HG02938 (cell line): ENCODE data around the gene AJM1.

Source experiments
- ATAC-seq: cut with Tn5 transposase; IDR thresholded peaks from one replicate; pipeline ENCODE4 v1.9.1; 2021; ENCODE audit warnings: mild to moderate bottlenecking, moderate library complexity; ENCODE audit not compliant: unreplicated experiment

The AJM1 gene

DNA sequence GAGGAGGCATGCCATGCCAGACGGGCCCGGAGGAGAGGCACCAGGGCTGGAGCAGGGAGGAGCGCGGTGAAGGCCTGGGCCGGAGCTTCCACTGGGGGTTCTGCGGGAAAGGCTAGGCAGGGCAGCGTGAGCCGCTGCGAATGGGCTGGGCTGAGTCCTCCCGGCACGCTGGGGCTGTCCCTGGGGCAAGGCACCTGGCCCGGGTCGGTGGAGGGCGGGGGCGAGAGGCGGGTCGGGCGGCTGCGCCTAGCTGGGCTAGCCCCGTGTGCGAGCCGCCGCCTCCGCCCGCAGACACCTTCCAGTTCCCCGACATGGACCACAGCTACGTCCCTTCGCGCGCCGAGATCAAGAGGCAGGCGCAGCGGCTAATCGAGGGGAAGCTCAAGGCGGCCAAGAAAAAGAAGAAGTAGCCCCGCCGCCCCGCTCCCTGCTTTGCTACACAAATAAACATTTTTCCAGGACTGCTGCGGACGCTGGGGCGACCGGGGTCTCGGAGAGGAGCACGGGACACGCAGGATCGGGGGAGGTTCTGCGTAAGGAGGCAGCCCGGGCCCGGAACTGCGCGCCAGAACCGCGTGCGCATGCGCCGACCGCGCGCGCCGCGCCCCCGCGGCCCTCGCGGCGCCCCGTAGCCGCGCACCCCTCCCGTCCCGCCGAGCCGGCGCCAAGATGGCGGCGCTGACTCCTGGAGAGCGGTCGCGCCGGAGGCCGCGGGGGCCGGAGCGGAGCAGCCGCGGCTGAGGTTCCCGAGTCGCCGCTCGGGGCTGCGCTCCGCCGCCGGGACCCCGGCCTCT, 34.8 kb upstream of the AJM1 start, which contains the start of gene RABL6:
Gene RABL6, plus strand, starts transcription at position 668 of the 794 bp plus-strand sequence. CDS start 249 bp downstream, outside the sequence.
- peak; percentile 54 for ATAC-seq

GRCh38 chr9:136808075-136808805, 34.0 kb upstream of the AJM1 start:
- ATAC-seq: peak; percentile 25

GRCh38 chr9:136808806-136809158, 33.5 kb upstream of the AJM1 start:
- no peak for ATAC-seq

GRCh38 chr9:136814725-136815421, 27.4 kb upstream of the AJM1 start:
- no peak for ATAC-seq

DNA sequence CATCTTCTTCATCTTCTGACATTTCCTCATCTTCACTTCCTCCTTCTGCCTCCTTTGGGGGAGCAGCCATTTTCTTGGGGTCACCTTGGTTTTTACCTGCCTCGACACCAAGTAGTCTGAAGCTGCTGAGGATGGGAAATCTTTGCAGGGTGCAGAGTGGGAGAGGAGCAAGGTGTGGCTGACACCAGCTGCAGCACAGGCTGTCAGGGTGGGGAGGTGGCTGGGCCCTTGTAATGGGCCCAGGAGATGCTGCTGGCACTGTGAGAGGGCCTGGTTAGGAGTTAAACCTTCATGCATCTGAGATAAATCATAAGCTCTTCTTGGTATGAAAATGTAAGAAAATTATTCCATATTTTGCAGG, 26.9 kb upstream of the AJM1 start:
- ATAC-seq: no peak

DNA sequence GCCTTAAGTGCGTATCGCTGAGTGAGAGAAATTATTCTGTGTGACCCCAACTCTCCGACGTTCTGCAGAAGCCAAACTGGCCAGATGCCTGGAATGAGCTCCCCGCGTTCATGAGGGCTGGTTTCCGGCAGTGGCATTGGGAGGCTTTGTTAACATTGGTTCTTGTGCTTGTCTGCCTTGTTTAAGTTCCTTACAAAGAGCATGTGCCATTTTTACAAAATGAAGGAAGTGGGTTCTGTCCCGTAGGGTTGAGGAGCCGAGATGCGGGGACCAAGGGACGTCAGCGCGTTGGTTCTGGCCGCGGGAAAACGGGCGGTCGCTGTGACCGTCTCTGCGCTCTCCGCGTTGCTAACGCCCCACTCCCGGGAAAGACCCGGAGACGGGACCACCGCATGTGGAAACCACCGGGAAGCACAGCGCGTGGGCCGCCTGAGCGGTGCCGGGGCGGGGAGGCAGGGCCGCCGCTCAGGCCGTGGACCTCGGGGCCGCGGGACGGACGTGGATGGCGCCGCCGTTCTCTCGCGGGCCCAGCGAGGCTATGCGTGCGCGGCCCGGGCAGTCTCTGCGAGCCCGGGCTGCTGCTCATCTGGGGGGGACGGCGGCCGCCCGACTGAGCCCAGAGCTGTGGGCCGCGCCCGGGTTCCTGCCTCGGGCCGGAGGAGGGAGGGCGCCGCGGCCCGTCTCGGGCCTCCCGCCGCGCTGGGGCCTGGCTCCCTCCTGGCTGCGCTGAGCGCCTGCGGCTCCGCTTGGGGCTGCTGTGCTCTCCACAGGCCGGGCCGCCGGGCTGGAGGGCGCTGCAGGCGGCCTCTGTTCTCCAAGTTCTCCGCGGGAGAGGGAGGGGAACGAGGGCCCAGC, 21.1 kb upstream of the AJM1 start:
- ATAC-seq: no peak

GRCh38 chr9:136821826-136822544, 20.3 kb upstream of the AJM1 start:
- no peak for ATAC-seq

DNA sequence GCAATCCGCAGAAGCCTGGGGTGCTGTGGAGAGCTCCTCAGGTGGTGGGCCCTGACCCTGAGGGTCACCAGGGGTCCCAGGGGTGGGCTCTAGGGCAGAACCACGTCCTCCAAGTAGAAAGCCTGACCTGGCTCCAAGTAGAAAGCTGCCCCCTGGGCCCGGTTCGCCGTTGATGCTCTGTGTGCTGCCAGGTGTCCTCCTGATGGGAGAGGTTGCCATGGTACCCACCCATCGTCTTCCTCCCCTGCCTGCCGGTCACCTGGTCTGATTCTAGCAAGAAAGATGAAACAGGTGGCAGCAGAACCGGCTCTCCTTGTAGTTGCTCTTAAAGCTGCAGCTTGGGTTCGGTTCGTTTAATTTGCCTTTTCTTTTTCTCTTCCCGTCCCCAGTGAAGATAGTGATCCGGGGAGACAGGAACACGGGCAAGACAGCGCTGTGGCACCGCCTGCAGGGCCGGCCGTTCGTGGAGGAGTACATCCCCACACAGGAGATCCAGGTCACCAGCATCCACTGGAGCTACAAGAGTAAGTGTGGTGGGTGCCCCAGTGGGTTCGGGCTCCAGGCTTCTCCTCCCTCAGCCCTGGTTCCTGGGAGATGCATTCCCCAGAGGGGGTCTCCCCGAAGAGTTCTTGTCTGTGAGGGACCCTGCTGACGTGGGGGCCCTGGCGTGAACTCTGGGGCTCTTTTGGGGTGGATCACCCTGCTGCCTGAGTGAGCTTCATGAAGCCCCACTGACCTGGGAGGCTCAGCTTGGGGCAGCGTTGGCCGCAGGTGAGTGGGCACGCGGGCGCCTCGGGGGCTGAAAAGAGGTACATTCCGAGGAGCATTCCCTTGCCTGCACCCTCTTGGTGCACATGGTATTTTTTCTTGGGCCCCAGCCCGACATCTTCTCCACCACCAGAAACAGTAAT, 18.9 kb upstream of the AJM1 start:
- no peak for ATAC-seq

- no peak for ATAC-seq
These were observed 17.6 kb upstream of the AJM1 start for GRCh38 chr9:136824496-136825225.

GRCh38 chr9:136825295-136826187, 16.7 kb upstream of the AJM1 start:
- ATAC-seq: no peak

GRCh38 chr9:136826188-136826541, 16.1 kb upstream of the AJM1 start:
- ATAC-seq: no peak

DNA sequence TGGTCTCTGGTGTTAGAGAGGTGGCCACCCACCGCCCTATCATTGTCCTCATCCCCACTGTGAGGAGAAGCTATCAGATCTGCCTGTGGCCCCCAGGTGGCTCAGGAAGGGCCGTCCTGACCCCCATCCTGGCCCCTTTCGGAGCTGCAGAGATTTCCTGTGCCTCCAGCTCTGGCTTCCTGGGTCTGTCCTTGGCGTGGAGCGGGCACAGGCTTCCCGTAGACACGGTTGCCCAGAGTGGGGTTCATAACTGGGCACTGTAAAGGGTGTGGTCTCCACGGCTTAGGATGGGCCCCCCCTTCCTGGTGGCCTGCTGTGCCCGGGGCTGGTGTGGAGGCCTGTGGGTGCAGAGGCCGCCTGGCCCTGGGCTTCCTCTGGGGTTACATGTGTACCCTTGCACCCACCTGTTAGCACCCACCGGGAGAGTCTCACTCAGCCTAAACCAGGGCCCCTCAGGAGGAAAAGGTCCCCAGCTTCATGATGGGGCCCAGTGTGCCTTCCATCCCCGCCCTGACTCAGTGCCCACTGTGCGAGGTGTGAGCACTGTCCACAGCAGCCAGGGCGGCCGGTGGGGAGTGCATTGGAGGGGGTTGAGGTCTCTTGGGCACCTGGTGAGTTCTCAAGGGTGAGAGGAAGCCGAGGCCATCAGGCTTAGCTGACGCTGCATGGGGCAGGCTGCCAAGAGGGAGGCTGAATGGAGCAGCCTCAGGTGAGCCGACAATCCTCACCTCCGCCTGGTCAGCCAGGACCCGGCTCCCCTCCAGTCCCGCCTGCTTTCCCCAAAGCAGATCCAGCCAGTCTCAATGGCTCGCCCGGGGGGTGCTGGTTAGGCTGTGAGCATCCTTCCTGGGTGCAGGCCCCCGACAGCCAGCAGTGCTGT, 15.3 kb upstream of the AJM1 start:
- no peak for ATAC-seq

DNA sequence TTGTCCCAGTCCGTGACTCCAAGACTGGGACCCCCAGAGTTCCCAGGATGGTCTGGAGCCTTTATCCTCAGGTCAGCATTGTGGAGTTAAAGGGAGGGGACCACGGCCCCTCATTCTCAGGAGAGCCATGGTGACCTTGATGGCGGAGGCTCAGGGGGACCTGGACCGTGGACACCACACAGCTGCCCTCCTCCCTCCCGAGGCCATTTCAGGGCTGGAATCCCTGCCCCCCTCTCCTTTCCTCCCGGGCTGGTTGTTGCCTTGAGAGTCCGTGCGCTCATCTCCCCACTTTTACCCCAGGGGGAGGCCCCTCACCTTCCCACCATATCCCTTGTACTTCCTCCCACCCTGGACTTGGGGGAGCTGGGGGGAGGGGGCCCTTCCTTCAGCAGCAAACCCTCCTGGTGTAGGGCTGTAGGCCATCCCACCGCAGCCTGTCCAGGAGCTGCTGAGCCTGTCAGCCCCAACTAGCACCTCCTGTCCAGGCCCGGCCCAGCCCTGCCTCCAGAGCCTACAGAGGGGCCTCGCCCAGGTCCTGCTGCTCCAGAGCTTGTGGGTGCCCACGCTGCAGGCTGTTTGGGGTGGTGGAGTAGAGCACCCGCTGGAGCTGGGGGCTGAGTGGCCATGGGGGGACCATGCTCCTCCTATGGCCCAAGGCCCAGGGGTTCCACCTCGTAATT, 14.3 kb upstream of the AJM1 start:
- no peak for ATAC-seq

- no peak for ATAC-seq
These were observed 13.7 kb upstream of the AJM1 start for GRCh38 chr9:136828474-136829140.

DNA sequence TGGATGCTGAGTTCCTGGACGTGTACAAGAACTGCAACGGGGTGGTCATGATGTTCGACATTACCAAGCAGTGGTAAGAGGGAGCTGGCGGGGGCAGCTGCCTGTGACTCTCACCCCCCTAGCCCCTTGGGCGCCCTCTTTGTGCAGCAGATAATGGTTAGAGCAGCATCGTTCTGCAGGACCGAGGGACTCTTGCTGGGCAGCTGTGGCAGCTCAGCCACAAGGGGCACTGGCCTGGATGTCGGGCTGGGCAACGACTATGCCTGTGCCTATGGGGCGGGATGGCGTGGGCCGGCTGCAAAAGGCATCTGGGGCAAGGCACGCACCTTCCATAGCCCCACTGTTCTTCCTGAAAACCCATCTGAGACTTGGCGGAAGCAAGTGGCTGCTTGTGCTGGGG, 12.9 kb upstream of the AJM1 start:
- no peak for ATAC-seq
